HEK293 (cell line): ENCODE data around the gene ELMO1.

Source experiments
- CTCF ChIA-PET: fragments of 350-600 bp; formaldehyde crosslinking; extraction: SDS; loops from one replicate; lab custom pipeline; 2021; ENCODE audit warnings: antibody characterized with exemption; lab: Yijun Ruan, JAX
- POLR2A ChIA-PET: fragments of 300-600 bp; formaldehyde crosslinking; extraction: SDS; loops from one replicate; lab custom pipeline; 2020; ENCODE audit warnings: antibody characterized with exemption, inconsistent platforms; lab: Yijun Ruan, JAX
- H3K27ac ChIP-seq: fragments of 200-500 bp; sonication (Bioruptor generic); 2 replicates; pipeline ENCODE4 v1.5.1; 2014; ENCODE audit warnings: low read depth, low read length, control low read depth, inconsistent platforms; ENCODE audit errors: extremely low read depth
- H3K36me3 ChIP-seq, 2 experiments: fragments of 200-500 bp in 1 of 2; sonication (Bioruptor generic) in 1 of 2; 1 replicate in 1 of 2; 2 replicates in 1 of 2; pipeline ENCODE4 v1.5.1; 2014 to 2017; ENCODE audit warnings: inconsistent platforms in 2 of 2, low read length in 2 of 2; ENCODE audit not compliant: control insufficient read depth in 2 of 2, insufficient read depth in 1 of 2
- H3K4me1 ChIP-seq: fragments of 200-500 bp; sonication (Bioruptor generic); 2 replicates; pipeline ENCODE4 v1.5.1; 2014; ENCODE audit warnings: mild to moderate bottlenecking, low read length, inconsistent platforms; ENCODE audit not compliant: control insufficient read depth, insufficient read depth
- H3K4me3 ChIP-seq: 2 replicates; pipeline ENCODE4 v1.5.1; 2011; ENCODE audit warnings: low read depth, mild to moderate bottlenecking, control low read depth, low read length, moderate library complexity
- H3K9me3 ChIP-seq: fragments of 200-500 bp; sonication (Bioruptor generic); 2 replicates; pipeline ENCODE4 v1.5.1; 2014; ENCODE audit warnings: low read depth, low read length, inconsistent platforms; ENCODE audit not compliant: control insufficient read depth, insufficient read depth
- HOXD13 ChIP-seq: sonication (generic); formaldehyde crosslinking; IDR thresholded peaks from 2 replicates; pipeline ENCODE4 v1.8.0; 2022; ENCODE audit warnings: missing genetic modification reagents, borderline replicate concordance
- IKZF3 ChIP-seq: fragments of 450-650 bp; IDR thresholded peaks from 2 replicates; pipeline ENCODE4 v1.5.0; 2018; ENCODE audit warnings: missing biosample characterization, mild to moderate bottlenecking, missing genetic modification characterization, moderate library complexity
- PRDM2 ChIP-seq: fragments of 450-650 bp; formaldehyde crosslinking; IDR thresholded peaks from 2 replicates; pipeline ENCODE4 v1.5.1; 2016; ENCODE audit warnings: missing biosample characterization, missing genetic modification characterization, borderline replicate concordance
- ZBTB11 ChIP-seq: fragments of 450-650 bp; formaldehyde crosslinking; conservative IDR thresholded peaks from 2 replicates; pipeline ENCODE4 v1.5.1; 2016; ENCODE audit warnings: low read depth, missing biosample characterization, missing genetic modification characterization
- ZBTB6 ChIP-seq: fragments of 450-650 bp; formaldehyde crosslinking; IDR thresholded peaks from 2 replicates; pipeline ENCODE4 v1.5.1; 2017; ENCODE audit warnings: missing biosample characterization, missing genetic modification characterization
- ZNF146 ChIP-seq: fragments of 450-650 bp; formaldehyde crosslinking; IDR thresholded peaks from 2 replicates; pipeline ENCODE4 v1.5.1; 2016; ENCODE audit warnings: missing biosample characterization, missing genetic modification characterization
- ZNF221 ChIP-seq: fragments of 450-650 bp; formaldehyde crosslinking; IDR thresholded peaks from 2 replicates; pipeline ENCODE4 v1.5.1; 2017; ENCODE audit warnings: missing biosample characterization, missing genetic modification characterization, borderline replicate concordance
- ZNF350 ChIP-seq: fragments of 450-650 bp; formaldehyde crosslinking; IDR thresholded peaks from 2 replicates; pipeline ENCODE4 v1.5.0; 2017; ENCODE audit warnings: missing biosample characterization, mild to moderate bottlenecking, missing genetic modification characterization
- ZNF426 ChIP-seq: fragments of 450-650 bp; formaldehyde crosslinking; IDR thresholded peaks from 2 replicates; pipeline ENCODE4 v1.5.1; 2017; ENCODE audit warnings: missing biosample characterization, missing genetic modification characterization, mild to moderate bottlenecking, inconsistent platforms, moderate library complexity
- ZNF433 ChIP-seq: fragments of 450-650 bp; formaldehyde crosslinking; IDR thresholded peaks from 2 replicates; pipeline ENCODE4 v1.5.1; 2016; ENCODE audit warnings: missing biosample characterization, missing genetic modification characterization, low read depth
- ZNF510 ChIP-seq: fragments of 450-650 bp; formaldehyde crosslinking; IDR thresholded peaks from 2 replicates; pipeline ENCODE4 v1.5.1; 2018; ENCODE audit warnings: mild to moderate bottlenecking, missing genetic modification characterization, missing biosample characterization; ENCODE audit not compliant: insufficient replicate concordance
- ZNF560 ChIP-seq: fragments of 450-650 bp; formaldehyde crosslinking; IDR thresholded peaks from 2 replicates; pipeline ENCODE4 v1.5.1; 2017; ENCODE audit warnings: missing biosample characterization, missing genetic modification characterization, borderline replicate concordance
- ZNF621 ChIP-seq: fragments of 450-650 bp; formaldehyde crosslinking; IDR thresholded peaks from 2 replicates; pipeline ENCODE4 v1.5.1; 2017; ENCODE audit warnings: missing biosample characterization, missing genetic modification characterization
- ZNF624 ChIP-seq: fragments of 450-650 bp; formaldehyde crosslinking; IDR thresholded peaks from 2 replicates; pipeline ENCODE4 v1.5.1; 2017; ENCODE audit warnings: missing biosample characterization, missing genetic modification characterization
- ZNF677 ChIP-seq: fragments of 450-650 bp; IDR thresholded peaks from 2 replicates; pipeline ENCODE4 v1.5.0; 2018; ENCODE audit warnings: missing biosample characterization, mild to moderate bottlenecking, missing genetic modification characterization, moderate library complexity
- ZNF747 ChIP-seq: fragments of 450-650 bp; formaldehyde crosslinking; IDR thresholded peaks from 2 replicates; pipeline ENCODE4 v1.5.1; 2016; ENCODE audit warnings: missing biosample characterization, missing genetic modification characterization
- ZNF830 ChIP-seq: fragments of 450-650 bp; IDR thresholded peaks from 2 replicates; pipeline ENCODE4 v1.5.0; 2018; ENCODE audit warnings: missing biosample characterization, missing genetic modification characterization, low read depth, mild to moderate bottlenecking, moderate library complexity
- ZSCAN23 ChIP-seq: fragments of 450-650 bp; formaldehyde crosslinking; IDR thresholded peaks from 2 replicates; pipeline ENCODE4 v1.5.1; 2016; ENCODE audit warnings: missing biosample characterization, missing genetic modification characterization

ELMO1 gene

GRCh38 chr7:36862771-36863261 is 585.8 kb downstream of the ELMO1 start (continued):
- no peak for TF ChIP-seq ZNF426 (tag by site-specific recombination)

GRCh38 chr7:36861656-36862055 is 587.0 kb downstream of the ELMO1 start:
- Histone ChIP-seq H3K36me3 (no peaks in the 10 kb centered on the region), H3K27ac (no peak overlapping the region), H3K4me1 (no peaks in the 10 kb centered on the region), H3K9me3 (no peaks in the 10 kb centered on the region), H3K4me3 (no peak overlapping the region)
- ChIA-PET POLR2A (no interaction called here), CTCF (interaction anchor here (1.1 kb wide), 1 partner anchor 372 kb away, joined by 3 read pairs; no protein-coding TSS in a partner anchor)
- TF ChIP-seq HOXD13 (CRISPR knock-in tag) = no peak
- TF ChIP-seq ZNF433 (tag by site-specific recombination) = no peak
- TF ChIP-seq ZNF221 (tag by site-specific recombination) = no peak
- TF ChIP-seq ZNF621 (tag by site-specific recombination) = no peak
- no peak for TF ChIP-seq ZNF677 (tag by site-specific recombination)

GRCh38 chr7:36860681-36861080 is 588.0 kb downstream of the ELMO1 start:
- Histone ChIP-seq H3K27ac (no peak overlapping the region), H3K36me3 (no peaks in the 10 kb centered on the region), H3K4me3 (no peak overlapping the region), H3K4me1 (no peaks in the 10 kb centered on the region), H3K9me3 (no peaks in the 10 kb centered on the region)
- POLR2A ChIA-PET = interaction anchor here (0.6 kb wide), 1 partner anchor 862 kb away, joined by 3 read pairs; no protein-coding TSS in a partner anchor
- CTCF ChIA-PET = no interaction called here
- no peak for TF ChIP-seq ZNF747 (tag by site-specific recombination)
- TF ChIP-seq ZBTB11 (tag by site-specific recombination) = no peak
- TF ChIP-seq ZNF350 (tag by site-specific recombination) = no peak
- TF ChIP-seq IKZF3 (tag by site-specific recombination) = no peak
- no peak for TF ChIP-seq ZNF510 (tag by site-specific recombination)
- no peak for TF ChIP-seq ZNF830
- TF ChIP-seq ZNF560 = no peak
- TF ChIP-seq ZSCAN23 = no peak
- no peak for TF ChIP-seq ZNF624 (tag by site-specific recombination)
- TF ChIP-seq PRDM2 (tag by site-specific recombination) = no peak
- TF ChIP-seq ZBTB6 (tag by site-specific recombination) = no peak
- TF ChIP-seq ZNF146 (tag by site-specific recombination) = no peak
